Fibroblast of mammary gland (primary cell): Measurements from ENCODE around the gene PRKCH.

Experiments used
- DNase-seq: peaks from one replicate; pipeline ENCODE4 v3.0.0-alpha.2; 2010; ENCODE audit warnings: low read depth
- H3K4me3 ChIP-seq: 2 replicates; pipeline ENCODE4 v1.5.1; 2011; ENCODE audit warnings: low read depth, mild to moderate bottlenecking, low read length, moderate library complexity; ENCODE audit not compliant: control insufficient read depth
- TF ChIP-seq, protein P1 (sequence below): conservative IDR thresholded peaks from 2 replicates; pipeline ENCODE4 v1.5.1; 2011; ENCODE audit warnings: low read depth, low read length, inconsistent platforms; ENCODE audit not compliant: control insufficient read depth, insufficient read depth

The PRKCH gene

GRCh38 chr14:61542848-61543790 lies 221.7 kb downstream of the PRKCH start:
- peak; percentile 60 for DNase-seq
- no peak overlapping the region for H3K4me3 ChIP-seq
- TF ChIP-seq, protein P1, sequence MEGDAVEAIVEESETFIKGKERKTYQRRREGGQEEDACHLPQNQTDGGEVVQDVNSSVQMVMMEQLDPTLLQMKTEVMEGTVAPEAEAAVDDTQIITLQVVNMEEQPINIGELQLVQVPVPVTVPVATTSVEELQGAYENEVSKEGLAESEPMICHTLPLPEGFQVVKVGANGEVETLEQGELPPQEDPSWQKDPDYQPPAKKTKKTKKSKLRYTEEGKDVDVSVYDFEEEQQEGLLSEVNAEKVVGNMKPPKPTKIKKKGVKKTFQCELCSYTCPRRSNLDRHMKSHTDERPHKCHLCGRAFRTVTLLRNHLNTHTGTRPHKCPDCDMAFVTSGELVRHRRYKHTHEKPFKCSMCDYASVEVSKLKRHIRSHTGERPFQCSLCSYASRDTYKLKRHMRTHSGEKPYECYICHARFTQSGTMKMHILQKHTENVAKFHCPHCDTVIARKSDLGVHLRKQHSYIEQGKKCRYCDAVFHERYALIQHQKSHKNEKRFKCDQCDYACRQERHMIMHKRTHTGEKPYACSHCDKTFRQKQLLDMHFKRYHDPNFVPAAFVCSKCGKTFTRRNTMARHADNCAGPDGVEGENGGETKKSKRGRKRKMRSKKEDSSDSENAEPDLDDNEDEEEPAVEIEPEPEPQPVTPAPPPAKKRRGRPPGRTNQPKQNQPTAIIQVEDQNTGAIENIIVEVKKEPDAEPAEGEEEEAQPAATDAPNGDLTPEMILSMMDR: no peak

DNA sequence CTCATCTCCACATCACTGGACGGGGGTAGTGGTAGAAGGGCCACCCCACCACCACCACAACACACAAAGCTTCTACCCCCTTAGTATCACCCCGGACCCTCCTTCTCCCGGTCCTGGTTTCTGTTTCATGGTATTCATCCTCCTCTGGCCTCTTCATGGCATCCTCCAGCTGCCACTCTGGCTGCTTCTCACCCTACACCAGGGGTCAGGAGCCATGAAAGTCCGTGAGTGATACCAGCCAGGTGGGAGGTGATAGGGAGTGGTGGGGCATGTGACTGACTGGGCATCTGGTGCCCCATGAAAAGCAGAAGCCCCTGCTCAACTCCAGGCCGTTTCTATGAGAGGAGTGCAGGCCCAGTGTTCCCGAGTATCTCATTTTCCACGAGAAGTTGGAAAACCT lies 222.6 kb downstream of the PRKCH start:
- DNase-seq: no peak
- no peak overlapping the region for H3K4me3 ChIP-seq
- TF ChIP-seq, protein P1: no peak

- no peak overlapping the region for H3K4me3 ChIP-seq
- DNase-seq: no peak
- TF ChIP-seq, protein P1: no peak
These were observed 223.3 kb downstream of the PRKCH start for GRCh38 chr14:61544448-61545330.

- no peak for DNase-seq
- no peak overlapping the region for H3K4me3 ChIP-seq
- TF ChIP-seq, protein P1: no peak
These were observed 224.5 kb downstream of the PRKCH start for GRCh38 chr14:61545726-61546455.

DNA sequence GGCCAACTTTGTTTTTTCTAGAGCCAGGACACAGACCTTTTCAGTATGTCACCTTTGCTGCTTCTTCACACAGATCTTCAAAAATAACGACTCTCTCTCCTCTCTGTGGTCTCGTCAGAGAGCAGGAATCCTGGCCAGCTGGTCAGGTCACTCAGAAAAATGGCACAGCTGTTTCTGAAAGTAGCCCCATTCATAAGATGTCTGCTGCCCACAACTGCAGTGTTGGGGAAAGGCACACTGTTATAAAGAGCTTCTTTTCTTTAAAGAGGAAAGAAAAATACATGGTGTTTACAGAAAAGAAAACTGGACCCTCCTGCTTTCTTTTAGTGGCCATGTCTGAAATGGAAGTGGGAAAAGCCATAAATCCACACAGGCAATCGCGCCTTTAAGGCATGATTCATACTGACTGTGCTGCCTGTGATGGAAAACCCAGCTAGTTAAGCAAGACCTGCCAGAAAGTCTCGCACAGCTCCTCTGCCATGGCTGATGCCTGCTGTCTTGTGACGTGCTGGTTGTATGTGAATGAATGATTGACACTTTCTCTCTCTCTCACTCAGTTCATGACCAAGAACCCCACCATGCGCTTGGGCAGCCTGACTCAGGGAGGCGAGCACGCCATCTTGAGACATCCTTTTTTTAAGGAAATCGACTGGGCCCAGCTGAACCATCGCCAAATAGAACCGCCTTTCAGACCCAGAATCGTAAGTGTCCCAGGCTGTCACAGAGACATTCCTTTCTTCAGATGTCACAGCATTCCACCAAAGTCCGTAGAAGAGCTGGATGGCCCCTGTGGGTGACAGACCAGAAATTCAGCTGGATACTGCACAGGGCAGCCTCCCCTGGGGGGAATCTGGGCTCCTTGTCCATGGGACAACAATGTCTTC lies 226.0 kb downstream of the PRKCH start:
- no peak overlapping the region for H3K4me3 ChIP-seq
- TF ChIP-seq, protein P1: no peak
- DNase-seq: peak; percentile 95

GRCh38 chr14:61549425-61549824 lies 228.0 kb downstream of the PRKCH start:
- H3K4me3 ChIP-seq: no peak overlapping the region
- TF ChIP-seq, protein P1: no peak
- peak; percentile 92 for DNase-seq
